OCI-LY3 (cell line): Measurements from ENCODE around the gene MARK3.

Experiments
- H2AFZ ChIP-seq: fragments of 200-600, 300-600 bp; shearing (Covaris generic); 2 replicates; pipeline ENCODE4 v1.6.0; 2014; ENCODE audit warnings: antibody characterized with exemption, low read depth, low read length
- H3K27ac ChIP-seq: fragments of 200-600, 300-600 bp; sonication (generic); 2 replicates; pipeline ENCODE4 v1.5.1; 2014; ENCODE audit warnings: mild to moderate bottlenecking, low read length, moderate library complexity, mixed read lengths
- H3K27me3 ChIP-seq: fragments of 200-600, 300-600 bp; sonication (generic); 2 replicates; pipeline ENCODE4 v1.6.1; 2014; ENCODE audit warnings: low read depth, low read length, mixed read lengths
- H3K36me3 ChIP-seq: fragments of 200-600, 300-600 bp; sonication (generic); replicated peaks from 2 replicates; pipeline ENCODE3; 2014; ENCODE audit warnings: low read depth, low read length, mixed read lengths
- H3K4me1 ChIP-seq: fragments of 300-600, 200-600 bp; sonication (generic); 2 replicates; pipeline ENCODE4 v1.6.1; 2014; ENCODE audit warnings: low read length, mixed read lengths
- H3K4me2 ChIP-seq: fragments of 200-600, 300-600 bp; sonication (generic); 2 replicates; pipeline ENCODE4 v1.6.1; 2014; ENCODE audit warnings: low read length, mixed read lengths
- H3K4me3 ChIP-seq: fragments of 300-600, 200-600 bp; sonication (generic); 2 replicates; pipeline ENCODE4 v1.5.1; 2014; ENCODE audit warnings: antibody characterized with exemption, mild to moderate bottlenecking, low read length, moderate library complexity
- H3K79me2 ChIP-seq: fragments of 300-600, 200-600 bp; shearing (Covaris generic); 2 replicates; pipeline ENCODE4 v1.6.1; 2014; ENCODE audit warnings: mild to moderate bottlenecking, low read length, mixed read lengths
- H3K9ac ChIP-seq: fragments of 300-600, 200-600 bp; shearing (Covaris generic); 2 replicates; pipeline ENCODE4 v1.6.0; 2014; ENCODE audit warnings: mild to moderate bottlenecking, low read length, moderate library complexity
- H3K9me3 ChIP-seq: fragments of 200-600, 300-600 bp; shearing (Covaris generic); 2 replicates; pipeline ENCODE4 v1.6.1; 2014; ENCODE audit warnings: low read length, mixed read lengths; ENCODE audit not compliant: insufficient read depth
- H4K20me1 ChIP-seq: fragments of 200-600, 300-600 bp; sonication (generic); 2 replicates; pipeline ENCODE4 v1.6.1; 2016; ENCODE audit warnings: low read length, mixed read lengths; ENCODE audit not compliant: insufficient read depth
- EZH2phosphoT487 ChIP-seq: fragments of 200-600 bp; shearing (Covaris generic); IDR thresholded peaks from 2 replicates; pipeline ENCODE4 v1.6.1; 2018; ENCODE audit warnings: antibody characterized with exemption, mixed run types, low read depth
- TF ChIP-seq, protein P1 (sequence below): fragments of 200-600, 300-600 bp; sonication (generic); IDR thresholded peaks from 2 replicates; pipeline ENCODE4 v1.5.1; 2014; ENCODE audit warnings: antibody characterized with exemption, low read length, low read depth

MARK3 gene

DNA sequence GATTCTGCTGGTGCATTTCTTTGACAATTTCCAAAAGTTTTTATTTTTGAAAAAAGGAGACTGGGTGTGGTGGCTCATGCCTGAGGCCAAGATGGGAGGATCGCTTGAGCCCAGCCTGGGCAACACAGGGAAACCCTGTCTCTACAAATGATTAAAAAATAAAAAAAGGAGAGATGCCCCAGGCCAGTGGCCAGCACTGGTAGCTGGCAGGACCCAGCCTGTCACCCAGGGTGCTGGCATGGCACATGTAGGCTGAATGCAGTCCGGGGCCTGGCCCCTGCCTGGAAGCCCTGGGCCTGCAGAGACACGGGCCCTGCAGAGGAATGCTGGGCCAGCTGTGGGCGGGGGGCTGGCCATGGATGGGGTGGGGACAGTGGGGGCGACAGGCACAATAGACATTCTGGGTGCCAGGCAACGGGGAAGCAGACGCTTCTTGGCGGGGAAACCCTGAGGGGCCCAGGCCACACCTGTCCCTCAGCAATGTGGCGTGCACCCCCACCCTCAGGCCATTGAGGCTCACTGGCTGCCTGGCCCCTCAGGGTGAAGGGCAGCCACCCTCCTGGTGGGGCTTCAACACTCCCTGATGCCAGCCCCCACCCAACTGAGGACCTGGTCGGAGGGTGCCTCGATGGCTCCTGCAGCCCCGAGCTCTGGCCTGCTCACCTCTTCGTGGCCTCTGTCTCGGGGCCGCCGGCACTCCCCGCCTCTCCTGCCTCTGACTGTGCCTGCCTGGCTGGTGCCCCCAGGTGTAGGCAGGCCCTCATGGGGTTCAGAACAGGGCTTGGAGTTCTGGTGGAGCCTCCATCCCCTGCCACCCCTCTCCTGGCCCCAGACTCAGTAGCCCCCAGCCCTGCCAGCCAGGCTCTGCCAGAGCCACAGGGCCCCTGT lies 155.8 kb downstream of the MARK3 start:
- H3K9me3 ChIP-seq = no peaks in the 10 kb centered on the region
- TF ChIP-seq EZH2phosphoT487 = no peak
- TF ChIP-seq, protein P1, sequence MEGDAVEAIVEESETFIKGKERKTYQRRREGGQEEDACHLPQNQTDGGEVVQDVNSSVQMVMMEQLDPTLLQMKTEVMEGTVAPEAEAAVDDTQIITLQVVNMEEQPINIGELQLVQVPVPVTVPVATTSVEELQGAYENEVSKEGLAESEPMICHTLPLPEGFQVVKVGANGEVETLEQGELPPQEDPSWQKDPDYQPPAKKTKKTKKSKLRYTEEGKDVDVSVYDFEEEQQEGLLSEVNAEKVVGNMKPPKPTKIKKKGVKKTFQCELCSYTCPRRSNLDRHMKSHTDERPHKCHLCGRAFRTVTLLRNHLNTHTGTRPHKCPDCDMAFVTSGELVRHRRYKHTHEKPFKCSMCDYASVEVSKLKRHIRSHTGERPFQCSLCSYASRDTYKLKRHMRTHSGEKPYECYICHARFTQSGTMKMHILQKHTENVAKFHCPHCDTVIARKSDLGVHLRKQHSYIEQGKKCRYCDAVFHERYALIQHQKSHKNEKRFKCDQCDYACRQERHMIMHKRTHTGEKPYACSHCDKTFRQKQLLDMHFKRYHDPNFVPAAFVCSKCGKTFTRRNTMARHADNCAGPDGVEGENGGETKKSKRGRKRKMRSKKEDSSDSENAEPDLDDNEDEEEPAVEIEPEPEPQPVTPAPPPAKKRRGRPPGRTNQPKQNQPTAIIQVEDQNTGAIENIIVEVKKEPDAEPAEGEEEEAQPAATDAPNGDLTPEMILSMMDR = no peak
- no peak overlapping the region for H3K9ac ChIP-seq
- 0 out of 2 replicates have a peak, but pooled peaks cover 3% of the 10 kb centered on the region for H3K4me1 ChIP-seq
- no peak overlapping the region for H3K4me2 ChIP-seq
- no peak overlapping the region for H2AFZ ChIP-seq
- H3K36me3 ChIP-seq = peaks cover 2% of the 10 kb centered on the region
- no peak overlapping the region for H3K4me3 ChIP-seq
- H4K20me1 ChIP-seq = no peaks in the 10 kb centered on the region
- H3K79me2 ChIP-seq = no peaks in the 10 kb centered on the region
- H3K27me3 ChIP-seq = 0 out of 2 replicates have a peak, but pooled peaks cover 3% of the 10 kb centered on the region
- H3K27ac ChIP-seq = no peak overlapping the region

DNA sequence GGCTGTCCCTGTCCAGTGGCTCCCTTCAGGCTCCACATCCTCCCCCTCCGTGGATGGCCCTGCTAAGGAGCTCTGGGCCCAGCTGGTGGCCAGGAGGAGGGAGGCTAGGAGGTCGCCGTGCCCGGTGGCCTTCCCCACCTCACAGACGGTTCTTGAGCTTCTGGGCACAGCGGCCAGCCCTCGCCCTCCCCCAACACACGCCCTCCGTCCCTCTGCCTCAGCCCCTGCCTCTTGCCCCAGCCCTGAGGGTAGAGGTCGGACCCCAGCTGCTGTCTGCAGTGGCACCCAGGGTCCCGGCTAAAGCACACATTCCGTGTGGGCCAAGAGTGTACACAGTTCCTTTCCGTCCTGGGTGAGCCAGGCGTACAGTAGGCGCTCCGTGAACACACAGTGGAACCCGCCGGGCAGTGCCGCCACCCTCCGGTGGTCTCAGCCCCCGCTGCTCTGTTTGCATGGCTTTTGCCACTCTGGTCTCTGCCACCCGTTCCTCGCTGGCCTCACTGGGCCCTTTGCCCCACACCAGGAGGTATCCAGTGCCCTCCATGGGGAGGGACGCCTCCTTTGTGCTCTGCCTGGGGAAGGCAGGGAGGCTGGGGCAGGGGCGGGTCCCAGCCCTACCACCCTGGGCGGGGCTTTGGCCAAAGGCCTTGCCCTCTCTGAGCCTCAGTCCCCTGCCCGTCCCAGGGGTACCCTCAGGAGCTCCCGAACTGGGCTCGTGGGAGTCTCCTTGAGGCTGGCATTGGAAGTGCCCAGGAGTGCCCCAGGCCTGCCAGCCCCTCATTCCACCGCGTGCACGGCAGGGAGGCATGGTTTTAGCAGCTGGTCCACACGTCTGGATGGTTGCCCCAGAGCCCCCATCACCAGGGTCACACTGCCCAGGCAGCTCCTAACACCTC lies 156.7 kb downstream of the MARK3 start:
- H3K9ac ChIP-seq = no peak overlapping the region
- H3K27me3 ChIP-seq = 0 out of 2 replicates have a peak, but pooled peaks cover 3% of the 10 kb centered on the region
- H3K36me3 ChIP-seq = peaks cover 2% of the 10 kb centered on the region
- no peak for TF ChIP-seq EZH2phosphoT487
- TF ChIP-seq, protein P1 = no peak
- no peak overlapping the region for H3K4me2 ChIP-seq
- no peaks in the 10 kb centered on the region for H3K9me3 ChIP-seq
- H3K79me2 ChIP-seq = no peaks in the 10 kb centered on the region
- no peak overlapping the region for H2AFZ ChIP-seq
- no peak overlapping the region for H3K27ac ChIP-seq
- no peaks in the 10 kb centered on the region for H4K20me1 ChIP-seq
- no peak overlapping the region for H3K4me3 ChIP-seq
- H3K4me1 ChIP-seq = peaks cover 5% of the 10 kb centered on the region; the same call in 1 of the 2 replicates

DNA sequence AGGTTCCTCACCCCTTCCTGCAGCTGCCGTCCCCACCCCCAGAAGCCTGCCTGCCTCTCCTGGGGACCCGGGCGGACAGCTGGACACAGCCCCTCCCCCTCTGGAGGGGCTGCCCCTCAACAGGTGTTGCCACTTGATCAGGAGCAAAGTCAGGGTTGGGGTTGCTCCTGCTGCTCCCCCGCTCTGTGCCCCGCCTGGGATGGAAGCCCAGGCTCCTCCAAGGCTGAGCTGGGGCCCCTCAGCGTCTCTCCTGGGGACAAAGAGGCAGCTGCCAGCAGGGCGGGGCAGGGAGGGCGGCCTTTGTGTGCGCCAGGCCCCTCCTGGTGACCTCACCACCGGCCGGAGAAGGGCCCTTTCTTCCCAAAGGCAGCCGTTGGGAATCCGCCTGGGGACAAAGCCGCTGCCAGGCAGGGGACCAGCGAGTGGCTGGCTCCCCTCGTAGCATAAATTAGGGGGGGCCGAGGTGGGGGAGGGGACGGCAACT lies 157.4 kb downstream of the MARK3 start:
- no peak overlapping the region for H3K9ac ChIP-seq
- peaks cover 2% of the 10 kb centered on the region for H3K36me3 ChIP-seq
- H2AFZ ChIP-seq = no peak overlapping the region
- no peak for TF ChIP-seq EZH2phosphoT487
- TF ChIP-seq, protein P1 = no peak
- H3K4me1 ChIP-seq = peaks cover 6% of the 10 kb centered on the region; the same call in 1 of the 2 replicates
- H4K20me1 ChIP-seq = no peaks in the 10 kb centered on the region
- no peak overlapping the region for H3K27ac ChIP-seq
- H3K4me2 ChIP-seq = no peak overlapping the region
- H3K9me3 ChIP-seq = no peaks in the 10 kb centered on the region
- no peaks in the 10 kb centered on the region for H3K79me2 ChIP-seq
- no peak overlapping the region for H3K4me3 ChIP-seq
- 0 out of 2 replicates have a peak, but pooled peaks cover 3% of the 10 kb centered on the region for H3K27me3 ChIP-seq
